Erythroblast (primary cell): Measurements from ENCODE around the gene EPC2.
"Not testable (repeated sequence)": the region's sequence is repeated elsewhere in the genome, so short reads cannot be mapped to it uniquely, and the experiment has no call there.

Experiments used
- DNase-seq, 2 experiments: peaks; one replicate each; lab custom pipeline; 2025; lab: John Stamatoyannopoulos, UW
- GATA1 ChIP-seq: IDR thresholded peaks from 2 replicates; pipeline ENCODE4 v1.6.1; 2011; ENCODE audit warnings: low read depth, mild to moderate bottlenecking, control low read depth, low read length, moderate library complexity
- POLR2A ChIP-seq: IDR thresholded peaks from 2 replicates; pipeline ENCODE4 v1.6.1; 2011; ENCODE audit warnings: mild to moderate bottlenecking, low read length

Gene EPC2

DNA sequence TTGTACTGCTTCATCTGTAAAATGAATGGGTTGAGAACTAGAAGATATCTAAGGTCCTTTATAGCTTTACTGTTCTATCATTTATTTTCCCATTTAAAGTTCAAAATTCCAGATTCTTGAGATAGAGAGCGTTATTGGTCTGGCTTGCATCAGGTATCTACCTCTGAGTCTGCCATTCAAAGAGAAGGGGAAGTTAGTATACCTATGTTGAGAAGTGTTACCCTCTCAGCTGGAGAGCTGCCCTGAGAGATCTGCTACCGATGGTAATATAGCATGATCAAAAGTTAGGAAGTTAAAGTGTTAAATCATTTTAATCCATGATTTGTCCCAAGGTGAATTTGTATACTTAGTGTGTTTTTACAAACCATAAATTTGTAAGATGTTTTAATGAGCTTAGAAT, 7.4 kb downstream of the EPC2 start:
- no peak for TF ChIP-seq GATA1
- TF ChIP-seq POLR2A, result no peak
- no peak for DNase-seq

DNA sequence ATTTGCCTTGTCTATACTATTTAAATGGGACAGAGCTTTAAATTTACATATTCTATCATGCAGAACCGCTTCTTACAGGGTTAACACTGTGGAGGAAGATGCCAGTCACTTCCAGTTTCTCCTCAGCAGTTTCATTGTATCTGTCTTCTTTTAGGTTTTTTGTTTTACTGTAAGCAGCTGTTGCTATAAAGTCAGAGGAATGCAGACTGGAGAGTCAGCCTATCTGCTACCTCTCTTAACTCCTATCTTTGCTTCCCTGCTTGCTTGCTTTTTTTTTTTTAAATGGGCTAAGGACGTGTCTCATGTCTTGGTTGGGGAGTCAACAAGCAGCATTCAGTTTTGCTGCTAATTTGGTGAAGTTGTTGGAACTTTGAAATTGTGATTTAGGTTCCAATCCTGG, 8.9 kb downstream of the EPC2 start:
- TF ChIP-seq POLR2A, result no peak
- no peak for TF ChIP-seq GATA1
- DNase-seq, result peak; percentile 38 to 69

DNA sequence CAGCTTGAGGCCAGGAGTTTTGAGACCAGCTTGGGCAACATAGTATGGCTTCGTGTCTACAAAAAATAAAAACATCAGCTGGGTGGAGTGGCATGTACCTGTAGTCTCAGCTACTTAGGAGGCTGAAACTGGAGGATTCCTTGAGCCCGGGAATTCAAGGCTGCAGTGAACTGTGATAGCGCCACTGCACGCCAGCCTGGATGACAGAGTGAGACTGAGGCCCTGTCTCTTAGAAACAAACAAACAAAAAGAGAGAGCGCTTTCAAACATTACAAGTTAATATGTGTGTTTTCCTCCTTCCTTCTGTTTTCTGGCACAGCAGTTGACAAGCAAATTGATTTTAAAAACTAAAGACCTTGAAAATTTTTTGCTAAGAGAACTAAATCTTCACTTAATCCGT, 9.9 kb downstream of the EPC2 start:
- DNase-seq, result no peak
- TF ChIP-seq POLR2A (no peak), GATA1 (no peak)

DNA sequence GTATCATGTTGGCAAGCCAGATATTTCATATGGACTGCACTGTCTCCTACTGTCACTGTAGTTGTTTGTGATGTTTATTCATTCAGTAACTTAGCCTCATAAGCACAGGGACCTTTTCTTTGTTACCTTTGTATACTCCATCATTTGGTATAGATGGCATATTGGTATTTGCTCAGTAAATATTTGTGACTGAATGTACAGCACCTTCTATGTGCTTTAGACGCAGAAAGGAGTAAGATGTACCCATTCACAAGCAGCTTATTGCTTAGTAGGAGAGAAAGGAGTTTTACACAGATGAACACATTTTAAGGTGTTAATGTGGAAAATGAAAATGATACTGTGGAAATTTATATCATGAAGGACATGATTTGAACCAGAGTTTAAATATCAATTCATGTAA, 12.0 kb downstream of the EPC2 start:
- DNase-seq, result no peak
- TF ChIP-seq POLR2A, result no peak
- no peak for TF ChIP-seq GATA1

DNA sequence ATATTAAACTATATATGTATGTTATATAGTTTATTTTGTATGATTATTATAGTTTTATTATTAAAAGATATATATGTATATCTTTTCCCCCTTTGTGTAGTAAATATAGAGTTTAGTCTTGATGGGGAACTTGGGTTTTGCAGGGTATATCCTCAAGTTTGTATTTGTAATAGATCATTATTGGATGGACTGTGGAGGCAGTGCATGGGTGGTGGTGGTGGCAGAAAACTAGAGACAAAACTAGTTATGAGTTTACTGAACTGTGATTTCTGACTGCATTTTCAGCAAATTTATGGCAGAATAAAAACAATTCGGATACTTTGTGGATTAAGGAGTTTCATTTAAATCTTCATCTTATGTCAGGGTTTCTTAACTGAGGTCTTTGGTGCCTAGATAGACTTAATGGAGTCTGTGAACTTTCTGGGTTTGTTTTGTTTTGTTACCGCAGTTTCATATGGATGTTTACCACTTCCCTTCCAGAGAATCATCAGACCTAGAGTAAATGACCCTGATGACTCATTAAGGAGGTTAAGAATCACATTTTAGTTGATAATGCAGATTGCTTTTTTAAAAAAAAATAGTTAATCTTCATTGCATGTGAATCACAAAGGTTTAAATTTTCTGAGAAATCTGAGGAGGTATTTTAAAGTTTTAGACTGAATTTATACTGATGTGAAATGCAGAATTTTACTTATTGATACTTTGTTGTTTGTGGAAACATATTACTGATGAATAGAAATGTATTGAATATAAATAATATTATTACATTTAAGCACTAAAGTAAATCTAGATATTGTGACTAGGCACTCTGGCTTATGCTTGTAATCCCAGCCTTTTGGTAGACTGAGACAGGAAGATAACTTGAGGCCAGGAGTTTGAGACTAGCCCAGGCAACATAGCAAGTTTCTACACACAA, 14.5 kb downstream of the EPC2 start:
- DNase-seq, result peak in 1 of 2 experiments; percentile 13
- TF ChIP-seq GATA1 (no peak), POLR2A (no peak)

DNA sequence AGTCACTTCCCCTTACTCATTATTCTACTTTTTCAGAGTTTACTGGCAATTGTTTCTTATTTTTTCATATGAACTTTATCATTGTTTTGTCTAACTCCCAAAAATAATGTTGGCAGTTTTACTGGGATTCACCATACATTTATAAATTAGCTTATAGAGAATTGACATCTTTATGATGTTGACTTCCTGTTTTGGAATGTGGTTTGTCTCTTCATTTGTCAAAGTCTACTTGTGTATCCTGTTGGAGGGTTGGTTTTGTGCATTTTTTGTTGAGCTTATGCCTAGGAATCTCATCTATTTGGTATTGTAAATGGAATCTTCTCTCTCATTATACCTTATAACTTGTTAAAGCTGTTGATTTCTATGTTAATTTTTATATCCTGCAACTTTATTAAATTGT, 16.4 kb downstream of the EPC2 start:
- DNase-seq, result no peak

DNA sequence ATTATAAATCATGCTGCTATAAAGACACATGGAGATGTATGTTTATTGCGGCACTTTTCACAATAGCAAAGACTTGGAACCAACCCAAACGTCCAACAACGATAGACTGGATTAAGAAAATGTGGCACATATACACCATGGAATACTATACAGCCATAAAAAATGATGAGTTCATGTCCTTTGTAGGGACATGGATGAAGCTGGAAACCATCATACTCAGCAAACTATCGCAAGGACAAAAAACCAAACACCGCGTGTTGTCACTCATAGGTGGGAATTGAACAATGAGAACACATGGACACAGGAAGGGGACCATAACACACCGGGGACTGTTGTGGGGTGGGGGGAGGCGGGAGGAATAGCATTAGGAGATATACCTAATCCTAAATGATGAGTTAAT, 17.8 kb downstream of the EPC2 start:
- DNase-seq, result not testable (repeated sequence)

More for the DNA sequence above, 16.4 kb downstream of the EPC2 start:
- TF ChIP-seq POLR2A, result no peak
- no peak for TF ChIP-seq GATA1

DNA sequence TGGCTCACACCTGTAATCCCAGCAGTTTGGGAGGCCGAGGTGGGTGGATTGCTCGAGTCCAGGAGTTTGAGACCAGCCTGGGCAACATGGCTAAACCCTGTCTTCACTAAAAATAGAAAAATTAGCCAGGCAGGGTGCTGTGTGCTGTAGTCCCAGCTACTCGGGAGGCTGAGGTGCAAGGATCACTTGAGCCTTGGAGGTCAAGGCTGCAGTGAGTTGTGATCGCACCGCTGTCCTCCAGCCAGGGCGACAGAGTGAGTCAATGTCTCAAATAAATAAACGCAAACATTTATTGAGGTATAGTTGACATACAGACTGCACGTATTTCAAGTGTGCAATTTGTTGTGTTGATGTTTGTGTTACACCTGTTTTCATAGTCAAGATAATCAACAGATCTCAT, 19.7 kb downstream of the EPC2 start:
- no peak for DNase-seq
- TF ChIP-seq POLR2A, result no peak
- TF ChIP-seq GATA1, result no peak

DNA sequence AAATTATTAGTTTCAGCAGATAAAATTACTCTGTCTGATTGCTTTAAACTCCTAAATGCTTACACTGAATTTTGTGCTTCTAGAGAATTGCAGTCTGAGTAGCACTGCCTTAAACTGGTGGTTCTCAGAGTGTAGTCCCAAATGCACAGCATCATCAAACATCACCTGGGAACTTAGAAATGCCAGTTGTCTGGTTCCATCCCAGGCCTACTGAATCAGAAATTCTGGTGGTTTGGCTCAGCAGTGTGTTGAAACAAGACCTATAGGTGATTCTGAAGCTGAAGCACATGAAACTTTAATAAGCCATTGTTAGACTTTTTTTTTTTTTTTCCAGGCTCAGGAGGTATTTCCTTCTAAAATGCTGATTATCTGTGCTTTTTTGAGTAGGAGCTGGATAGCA, 22.0 kb downstream of the EPC2 start:
- TF ChIP-seq GATA1 (no peak), POLR2A (no peak)
- no peak for DNase-seq

DNA sequence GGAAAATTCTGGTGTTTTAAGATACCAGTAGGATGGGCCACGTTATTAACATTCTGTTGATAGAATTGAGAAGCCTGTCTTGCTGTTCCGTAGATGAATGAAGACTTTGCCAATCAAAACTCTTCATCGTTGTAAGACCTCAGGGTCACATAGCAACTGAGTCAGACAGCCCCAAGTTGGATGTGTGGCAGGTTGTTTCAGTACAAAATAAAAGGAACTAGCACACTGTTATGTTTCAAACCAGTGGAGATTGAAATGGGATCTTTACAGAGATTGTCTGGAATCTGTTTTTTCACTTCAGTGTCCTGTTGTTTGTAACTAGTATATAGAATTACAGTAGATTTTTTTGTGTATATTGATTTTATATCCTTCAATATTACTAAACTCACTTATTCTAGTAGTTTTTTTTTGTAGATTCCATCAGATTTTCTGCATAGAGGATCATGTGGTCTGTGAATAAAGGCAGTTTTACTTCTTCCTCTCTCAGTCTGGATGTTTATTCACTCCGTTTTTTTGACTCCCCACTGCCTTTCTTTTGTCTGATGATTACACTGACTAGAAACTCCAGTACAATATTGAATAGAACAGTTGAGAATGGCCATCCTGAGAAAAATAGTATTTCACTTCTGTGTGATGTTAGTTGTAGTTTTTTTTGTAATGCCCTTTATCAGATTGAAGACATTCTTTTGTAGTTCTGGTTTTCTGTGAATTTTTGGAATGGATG, 22.7 kb downstream of the EPC2 start:
- TF ChIP-seq GATA1, result no peak
- TF ChIP-seq POLR2A, result no peak
- DNase-seq, result no peak

DNA sequence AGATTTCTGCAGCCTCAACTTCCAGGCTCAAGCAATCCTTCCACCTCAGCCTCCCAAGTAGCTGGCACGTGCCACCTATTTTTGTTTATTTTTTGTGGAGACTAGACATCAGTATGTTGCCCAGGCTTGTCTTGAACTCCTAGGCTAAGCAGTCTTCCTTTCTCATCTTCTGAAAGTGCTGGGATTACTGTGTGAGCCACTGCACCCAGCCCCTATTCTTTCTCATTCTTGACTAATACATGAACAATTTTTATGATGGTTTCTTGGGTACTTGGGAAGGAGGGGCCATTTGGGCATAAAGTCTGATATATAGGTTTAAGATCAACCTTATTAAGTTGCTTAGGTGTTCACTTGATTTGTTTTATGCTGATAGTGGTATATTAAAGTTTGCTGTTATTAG, 26.2 kb downstream of the EPC2 start:
- no peak for TF ChIP-seq GATA1
- no peak for TF ChIP-seq POLR2A
- DNase-seq, result no peak

DNA sequence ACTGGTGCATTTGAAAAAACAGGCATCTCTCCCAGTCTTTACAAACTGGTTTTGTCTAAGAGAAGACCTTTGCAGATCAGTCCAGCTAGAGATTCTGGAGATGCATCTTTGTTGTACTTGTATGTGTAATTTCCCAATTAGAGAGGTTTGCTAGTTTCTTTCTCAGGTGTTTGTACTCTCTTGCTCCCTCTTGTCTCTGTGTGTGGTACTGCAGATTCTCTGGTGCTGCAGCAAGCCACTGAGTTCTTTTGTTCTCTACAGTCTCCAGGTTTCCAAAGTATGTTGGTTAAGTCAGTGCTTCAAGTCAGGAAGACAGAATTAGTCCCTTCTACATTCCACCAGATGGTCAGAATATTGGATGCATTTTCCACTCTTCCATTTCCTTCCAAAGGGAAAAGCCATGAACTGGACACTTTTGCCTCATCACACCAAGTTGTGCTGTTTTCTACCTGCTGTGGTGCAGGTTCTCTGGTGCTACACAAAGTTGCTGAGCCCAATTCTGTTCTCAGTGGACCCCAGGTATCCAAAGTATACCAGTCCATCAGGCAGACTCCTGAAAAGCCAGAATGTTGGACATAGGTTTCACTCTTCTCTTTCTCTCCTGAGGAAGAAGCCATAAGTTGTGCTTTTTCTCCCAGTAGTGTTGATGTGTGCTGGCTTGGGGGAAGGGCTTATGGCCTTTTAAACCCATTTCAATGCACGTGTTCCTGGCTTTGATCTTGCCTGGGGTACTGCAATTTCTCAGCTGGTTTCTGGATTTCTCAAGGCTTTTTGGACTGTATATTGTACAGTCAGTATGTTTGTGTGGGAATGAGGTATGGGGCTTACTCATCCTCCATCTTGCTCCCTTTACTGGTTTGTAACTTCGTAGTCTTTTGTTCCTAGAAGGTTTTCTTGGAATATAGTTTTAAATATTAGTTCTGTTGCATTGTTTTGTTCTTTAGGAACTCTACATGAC, 29.8 kb downstream of the EPC2 start:
- DNase-seq, result peak; percentile 28 to 53
- no peak for TF ChIP-seq POLR2A
- TF ChIP-seq GATA1, result no peak

DNA sequence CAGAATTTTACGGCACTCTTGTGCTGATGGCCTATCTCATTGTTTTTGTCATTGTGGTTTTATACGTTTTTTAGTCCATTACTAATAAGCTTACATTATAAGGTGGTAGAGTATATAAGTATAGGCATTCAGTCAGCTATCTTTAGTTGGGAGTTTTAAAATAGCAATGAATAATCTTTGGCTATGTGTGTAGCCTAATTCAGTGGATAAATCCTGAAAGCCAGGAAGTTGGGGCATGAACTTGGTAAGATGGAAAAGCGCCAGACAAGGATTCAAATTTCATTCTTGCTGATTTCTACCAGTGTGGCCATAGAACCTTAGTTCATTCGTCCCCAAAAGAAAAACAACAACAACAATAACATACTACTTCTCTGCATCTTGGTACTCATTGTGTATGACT, 31.2 kb downstream of the EPC2 start:
- TF ChIP-seq POLR2A, result no peak
- no peak for TF ChIP-seq GATA1
- DNase-seq, result no peak

DNA sequence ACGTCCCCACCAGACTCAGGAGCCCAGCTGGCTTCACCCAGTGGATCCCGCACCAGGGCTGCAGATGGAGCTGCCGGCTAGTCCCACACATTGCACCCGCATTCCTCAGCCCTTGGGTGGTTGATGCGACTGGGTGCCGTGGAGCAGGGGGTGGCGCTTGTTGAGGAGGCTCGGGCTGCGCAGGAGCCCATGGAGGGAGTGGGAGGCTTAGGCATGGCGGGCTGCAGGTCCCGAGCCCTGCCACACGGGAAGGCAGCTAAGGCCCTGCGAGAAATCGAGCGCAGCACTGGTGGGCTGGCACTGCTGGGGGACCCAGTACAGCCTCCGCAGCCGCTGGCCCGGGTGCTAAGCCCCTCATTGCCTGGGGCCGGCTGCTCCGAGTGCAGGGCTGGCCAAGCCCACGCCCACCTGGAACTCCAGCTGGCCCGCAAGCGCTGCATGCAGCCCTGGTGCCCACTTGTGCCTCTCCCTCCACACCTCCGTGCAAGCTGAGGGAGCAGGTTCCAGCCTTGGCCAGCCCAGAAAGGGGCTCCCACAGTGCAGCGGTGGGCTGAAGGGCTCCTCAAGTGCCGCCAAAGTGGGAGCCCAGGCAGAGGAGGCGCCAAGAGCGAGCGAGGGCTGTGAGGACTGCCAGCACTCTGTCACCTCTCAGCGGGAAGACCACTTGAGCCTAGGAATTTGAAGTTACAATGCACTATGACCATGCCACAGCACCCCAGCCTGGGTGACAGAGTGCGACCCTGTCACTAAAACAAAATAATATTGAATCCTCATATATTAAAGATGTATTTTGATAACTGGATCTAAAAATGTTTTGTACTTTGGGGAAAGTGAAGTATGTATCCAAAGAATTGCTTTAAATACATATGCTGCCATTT, 34.0 kb downstream of the EPC2 start:
- not testable (repeated sequence) for DNase-seq
